Peyer's patch (tissue), 4 donors: ENCODE data around the gene FAM43B.

Experiments used
- POLR2A ChIP-seq, 2 donors: fragments of 450-650 bp; IDR thresholded peaks; one replicate each; pipeline ENCODE4 v1.5.1; 2017; ENCODE audit warnings: antibody characterized with exemption in 2 of 2, mild to moderate bottlenecking in 2 of 2, moderate library complexity in 2 of 2
- TF ChIP-seq, protein P1 (sequence below), 6 experiments: fragments of 450-650 bp in 4 of 6; fragments of 200-600 bp in 2 of 6; sonication (generic) in 1 of 6; IDR thresholded peaks; one replicate each; pipeline ENCODE4 v1.5.1; 2017 to 2019; ENCODE audit warnings: antibody characterized with exemption in 6 of 6, mild to moderate bottlenecking in 3 of 6, moderate library complexity in 1 of 6

- TF ChIP-seq, protein P1, sequence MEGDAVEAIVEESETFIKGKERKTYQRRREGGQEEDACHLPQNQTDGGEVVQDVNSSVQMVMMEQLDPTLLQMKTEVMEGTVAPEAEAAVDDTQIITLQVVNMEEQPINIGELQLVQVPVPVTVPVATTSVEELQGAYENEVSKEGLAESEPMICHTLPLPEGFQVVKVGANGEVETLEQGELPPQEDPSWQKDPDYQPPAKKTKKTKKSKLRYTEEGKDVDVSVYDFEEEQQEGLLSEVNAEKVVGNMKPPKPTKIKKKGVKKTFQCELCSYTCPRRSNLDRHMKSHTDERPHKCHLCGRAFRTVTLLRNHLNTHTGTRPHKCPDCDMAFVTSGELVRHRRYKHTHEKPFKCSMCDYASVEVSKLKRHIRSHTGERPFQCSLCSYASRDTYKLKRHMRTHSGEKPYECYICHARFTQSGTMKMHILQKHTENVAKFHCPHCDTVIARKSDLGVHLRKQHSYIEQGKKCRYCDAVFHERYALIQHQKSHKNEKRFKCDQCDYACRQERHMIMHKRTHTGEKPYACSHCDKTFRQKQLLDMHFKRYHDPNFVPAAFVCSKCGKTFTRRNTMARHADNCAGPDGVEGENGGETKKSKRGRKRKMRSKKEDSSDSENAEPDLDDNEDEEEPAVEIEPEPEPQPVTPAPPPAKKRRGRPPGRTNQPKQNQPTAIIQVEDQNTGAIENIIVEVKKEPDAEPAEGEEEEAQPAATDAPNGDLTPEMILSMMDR (IDR thresholded peaks at IDR 0.05), result no peak
- no peak for TF ChIP-seq POLR2A (IDR thresholded peaks at IDR 0.05)
These were observed 1.2 kb upstream of the FAM43B start for GRCh38 chr1:20551161-20551560.
